Breast epithelium (tissue), 4 donors: ENCODE data around the gene AZU1. TPM values are rescaled to one million over a fixed set of nuclear protein-coding genes. Genes with fewer than 3 reads are reported as not detected.
A peak's percentile ranks its signal among the peaks of the same experiment; 100 is the strongest.

Experiments used
- DNase-seq, 2 donors: peaks; one replicate each; pipeline ENCODE4 v3.0.0-alpha.2; 2019; ENCODE audit warnings: low spot score in 2 of 2
- H3K27ac ChIP-seq, 2 donors: fragments of 200-600 bp; sonication (generic) in 1 of 2; one replicate each; pipeline ENCODE4 v1.5.1; 2016 to 2019; ENCODE audit warnings: mild to moderate bottlenecking in 1 of 2
- H3K27me3 ChIP-seq, 2 donors: fragments of 200-600 bp; sonication (generic) in 1 of 2; one replicate each; pipeline versions ENCODE4 v1.5.1 to v1.6.0; 2017 to 2019; ENCODE audit warnings: control low read depth in 1 of 2, mild to moderate bottlenecking in 1 of 2
- H3K36me3 ChIP-seq: fragments of 200-600 bp; one replicate; pipeline ENCODE4 v1.5.1; 2019
- H3K4me1 ChIP-seq, 2 donors: fragments of 200-600 bp; sonication (generic); one replicate each; pipeline ENCODE4 v1.5.1; 2016 to 2019; ENCODE audit warnings: control low read depth in 1 of 2
- H3K4me3 ChIP-seq, 3 donors: fragments of 200-600 bp; sonication (generic); 1 replicate in 2 of 3; 2 replicates in 1 of 3; pipeline ENCODE4 v1.5.1; 2016 to 2019; ENCODE audit warnings: mild to moderate bottlenecking in 3 of 3, moderate library complexity in 2 of 3
- H3K9me3 ChIP-seq, 2 donors: fragments of 200-600 bp; sonication (generic) in 1 of 2; one replicate each; pipeline ENCODE4 v1.5.1; 2016 to 2019; ENCODE audit warnings: control low read depth in 1 of 2
- CTCF ChIP-seq, 3 donors: fragments of 450-650 bp; IDR thresholded peaks; one replicate each; pipeline ENCODE4 v1.5.1; 2016 to 2017; ENCODE audit warnings: antibody characterized with exemption in 3 of 3, mild to moderate bottlenecking in 3 of 3, moderate library complexity in 3 of 3
- POLR2A ChIP-seq: fragments of 450-650 bp; IDR thresholded peaks from one replicate; pipeline ENCODE4 v1.6.1; 2016; ENCODE audit warnings: antibody characterized with exemption, mild to moderate bottlenecking, moderate library complexity
- POLR2AphosphoS5 ChIP-seq, 3 donors: sonication (generic); formaldehyde crosslinking; IDR thresholded peaks; one replicate each; pipeline ENCODE4 v1.6.1; 2017; ENCODE audit warnings: antibody characterized with exemption in 3 of 3
- intact Hi-C: fragments of 100-400 bp; cut with DNase I; formaldehyde crosslinking; loops from one replicate; pipeline ENCODE4 v1.15.1; 2023; ENCODE audit warnings: low total_unique reads
- total RNA-seq, 3 donors: library from RNA; depleted of rRNA; stranded (reverse); fragments of >200 nt; gene quantifications; one replicate each; pipeline ENCODE4 v1.1.0, GENCODE V29; 2016

The AZU1 gene
- under 1 TPM in 1 of 3 donors, not detected in 2; 0.29 TPM for total RNA-seq

- no peaks in the 10 kb centered on the region for H3K36me3 ChIP-seq
- intact Hi-C loops: no loop called here
- H3K4me3 ChIP-seq: no peak within 1 kb of the TSS
- no peak for DNase-seq
- TF ChIP-seq POLR2AphosphoS5 (IDR thresholded peaks at IDR 0.05) (no peak), CTCF (IDR thresholded peaks at IDR 0.05) (no peak), POLR2A (no peak)
- no peaks in the 10 kb centered on the region for H3K4me1 ChIP-seq
- peaks cover 2 to 35% of the 10 kb centered on the region in 2 donors for H3K27me3 ChIP-seq
- H3K9me3 ChIP-seq: no peaks in the 10 kb centered on the region
- no peak within 1 kb of the TSS for H3K27ac ChIP-seq
Observed at GRCh38 chr19:827710-828321, at the start of gene AZU1. Gene AZU1 (plus strand): TSS chr19:827837. CDS start chr19:827847, 10 bp downstream.

DNA sequence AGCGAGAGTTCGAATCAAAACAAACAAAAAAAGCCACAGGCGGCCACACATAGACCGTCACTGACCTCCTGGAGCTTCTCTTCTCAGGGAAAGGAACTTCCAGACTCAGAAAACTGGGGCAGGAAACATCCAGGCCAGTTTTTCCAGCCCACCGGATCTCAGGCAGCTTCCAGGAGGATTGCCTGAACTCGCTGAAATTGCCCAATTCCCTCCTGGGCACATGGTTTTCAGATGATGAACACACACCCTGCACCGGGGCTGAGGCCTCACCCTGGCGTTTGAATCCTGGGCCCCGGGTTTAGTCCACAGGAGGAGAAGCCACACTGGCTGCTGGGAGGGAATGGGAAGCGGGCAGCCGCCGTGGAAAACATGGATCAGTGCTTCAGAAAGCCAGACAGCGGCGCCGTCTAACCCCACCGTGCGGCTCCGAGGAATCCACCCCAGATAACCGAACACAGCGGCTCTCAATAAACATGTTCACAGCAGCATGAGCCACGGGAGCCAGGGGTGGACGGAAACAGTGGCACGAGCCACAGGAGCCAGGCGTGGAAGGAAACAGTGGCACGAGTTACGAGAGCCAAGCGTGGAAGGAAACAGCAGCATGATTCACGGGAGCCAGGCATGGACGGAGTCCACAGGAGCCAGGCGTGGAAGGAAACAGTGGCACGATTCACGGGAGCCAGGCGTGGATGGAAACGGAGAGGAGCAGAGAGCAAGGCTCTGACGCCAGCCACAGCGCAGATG lies 48.6 kb upstream of the AZU1 start:
- H3K4me3 ChIP-seq: peak overlapping the region in 2 of 3 donors; percentile 33 to 53
- H3K9me3 ChIP-seq: no peaks in the 10 kb centered on the region
- intact Hi-C loops: loop anchor here (10.0 kb wide), 1 partner anchor 216 kb away; no protein-coding TSS in a partner anchor
- H3K36me3 ChIP-seq: no peaks in the 10 kb centered on the region
- no peaks in the 10 kb centered on the region for H3K27me3 ChIP-seq
- H3K27ac ChIP-seq: peak overlapping the region; percentile 65 to 82
- peak in 1 of 2 donors; percentile 74 for DNase-seq
- peaks cover 3 to 6% of the 10 kb centered on the region in 2 donors for H3K4me1 ChIP-seq
- TF ChIP-seq POLR2A: no peak
- TF ChIP-seq CTCF (IDR thresholded peaks at IDR 0.05): no peak
- peak; percentile 41 to 78 (median 56) for TF ChIP-seq POLR2AphosphoS5 (IDR thresholded peaks at IDR 0.05)

- no peak overlapping the region for H3K4me3 ChIP-seq
Observed at GRCh38 chr19:780935-781334, 46.7 kb upstream of the AZU1 start.

DNA sequence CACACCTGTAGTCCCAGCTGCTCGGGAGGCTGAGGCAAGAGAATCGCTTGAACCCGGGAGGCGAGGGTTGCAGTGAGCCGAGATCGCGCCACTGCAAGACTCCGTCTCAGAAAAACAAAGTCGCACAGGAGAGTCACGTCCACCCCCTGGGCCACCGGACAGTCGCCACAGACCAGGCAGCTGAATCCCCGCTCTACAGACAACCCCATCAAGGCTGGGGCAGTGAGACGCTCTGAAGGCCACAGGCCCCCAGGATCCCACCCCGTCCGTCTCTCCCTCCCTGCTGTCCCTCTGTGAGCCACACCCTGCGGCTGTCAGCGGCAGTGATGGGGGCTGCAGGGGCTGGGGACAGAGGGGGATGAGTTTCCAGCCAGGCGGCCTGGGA lies 45.8 kb upstream of the AZU1 start:
- DNase-seq: no peak
- intact Hi-C loops: no loop called here
- peak overlapping the region in 1 of 3 donors; percentile 37 for H3K4me3 ChIP-seq
- H3K27me3 ChIP-seq: no peaks in the 10 kb centered on the region
- H3K36me3 ChIP-seq: no peaks in the 10 kb centered on the region
- TF ChIP-seq POLR2AphosphoS5 (IDR thresholded peaks at IDR 0.05): no peak
- no peak for TF ChIP-seq POLR2A
- no peak for TF ChIP-seq CTCF (IDR thresholded peaks at IDR 0.05)
- peak overlapping the region; percentile 54 to 70 for H3K27ac ChIP-seq
- peaks cover 3 to 6% of the 10 kb centered on the region in 2 donors for H3K4me1 ChIP-seq
- H3K9me3 ChIP-seq: no peaks in the 10 kb centered on the region

More at GRCh38 chr19:780935-781334, 46.7 kb upstream of the AZU1 start:
- Histone ChIP-seq H3K27me3 (no peaks in the 10 kb centered on the region), H3K9me3 (no peaks in the 10 kb centered on the region), H3K36me3 (no peaks in the 10 kb centered on the region), H3K27ac (no peak overlapping the region), H3K4me1 (peaks cover 3 to 6% of the 10 kb centered on the region in 2 donors)
- intact Hi-C loops: no loop called here
- no peak for TF ChIP-seq POLR2A
- TF ChIP-seq POLR2AphosphoS5 (IDR thresholded peaks at IDR 0.05): no peak
- no peak for TF ChIP-seq CTCF (IDR thresholded peaks at IDR 0.05)
- no peak for DNase-seq
